WERI-Rb-1 (cell line): ENCODE measurements around the gene PIGV.

Source experiments
- DNase-seq: peaks from one replicate; pipeline ENCODE4 v3.0.0-alpha.2; 2020
- H3K27ac ChIP-seq: fragments of 250-450 bp; sonication (Bioruptor Pico); 2 replicates; pipeline ENCODE4 v1.5.1; 2020; ENCODE audit warnings: mild to moderate bottlenecking, moderate library complexity
- H3K27me3 ChIP-seq: fragments of 250-450 bp; sonication (Bioruptor Pico); 2 replicates; pipeline ENCODE4 v1.5.1; 2021; ENCODE audit warnings: mild to moderate bottlenecking, low read depth, moderate library complexity; ENCODE audit not compliant: insufficient read depth, severe bottlenecking
- H3K36me3 ChIP-seq: fragments of 250-450 bp; sonication (Bioruptor Pico); 2 replicates; pipeline ENCODE4 v1.5.1; 2020; ENCODE audit warnings: mild to moderate bottlenecking, moderate library complexity
- H3K4me3 ChIP-seq: 2 replicates; pipeline ENCODE4 v1.5.1; 2011; ENCODE audit warnings: low read depth, mild to moderate bottlenecking, control low read depth, low read length
- H3K9me3 ChIP-seq: fragments of 250-450 bp; sonication (Bioruptor Pico); 2 replicates; pipeline ENCODE4 v1.5.1; 2021; ENCODE audit warnings: mild to moderate bottlenecking, moderate library complexity; ENCODE audit not compliant: severe bottlenecking
- CTCF ChIP-seq: IDR thresholded peaks from 2 replicates; pipeline ENCODE4 v1.5.1; 2011; ENCODE audit warnings: low read depth, mild to moderate bottlenecking, control low read depth, inconsistent platforms, low read length

PIGV gene

GRCh38 chr1:26787381-26787705, 407 bp upstream of the PIGV start:
- Histone ChIP-seq H3K27ac (peak overlapping the region; percentile 98), H3K27me3 (no peaks in the 10 kb centered on the region), H3K4me3 (peak overlapping the region; percentile 93), H3K36me3 (peaks cover 12% of the 10 kb centered on the region), H3K9me3 (no peaks in the 10 kb centered on the region)
- DNase-seq: no peak
- TF ChIP-seq CTCF: no peak

GRCh38 chr1:26788515-26788785, 700 bp downstream of the PIGV start:
- no peak for TF ChIP-seq CTCF
- Histone ChIP-seq H3K36me3 (peaks cover under 1% of the 10 kb centered on the region; the same call in 1 of the 2 replicates), H3K27me3 (no peaks in the 10 kb centered on the region), H3K27ac (peak overlapping the region; percentile 98), H3K4me3 (peak overlapping the region; percentile 93), H3K9me3 (no peaks in the 10 kb centered on the region)
- no peak for DNase-seq

GRCh38 chr1:26788836-26789611, 1.3 kb downstream of the PIGV start:
- Histone ChIP-seq H3K27ac (peak overlapping the region; percentile 98), H3K4me3 (peak overlapping the region; percentile 93), H3K36me3 (no peaks in the 10 kb centered on the region), H3K9me3 (no peaks in the 10 kb centered on the region), H3K27me3 (no peaks in the 10 kb centered on the region)
- peak; percentile 79 for DNase-seq
- peak; percentile 85 for TF ChIP-seq CTCF

- DNase-seq: no peak
- H3K27ac ChIP-seq: no peak overlapping the region
- H3K27me3 ChIP-seq: no peaks in the 10 kb centered on the region
- no peak overlapping the region for H3K4me3 ChIP-seq
- H3K36me3 ChIP-seq: no peaks in the 10 kb centered on the region
- H3K9me3 ChIP-seq: no peaks in the 10 kb centered on the region
- TF ChIP-seq CTCF: no peak
These were observed 1.8 kb downstream of the PIGV start for GRCh38 chr1:26789612-26789865.

GRCh38 chr1:26789931-26790330, 2.2 kb downstream of the PIGV start:
- Histone ChIP-seq H3K27ac (no peak overlapping the region), H3K36me3 (no peaks in the 10 kb centered on the region), H3K4me3 (no peak overlapping the region), H3K9me3 (no peaks in the 10 kb centered on the region), H3K27me3 (no peaks in the 10 kb centered on the region)
- no peak for TF ChIP-seq CTCF
- no peak for DNase-seq

GRCh38 chr1:26790551-26790953, 2.8 kb downstream of the PIGV start:
- TF ChIP-seq CTCF: no peak
- H3K9me3 ChIP-seq: no peaks in the 10 kb centered on the region
- no peaks in the 10 kb centered on the region for H3K27me3 ChIP-seq
- H3K4me3 ChIP-seq: no peak overlapping the region
- H3K27ac ChIP-seq: no peak overlapping the region
- H3K36me3 ChIP-seq: no peaks in the 10 kb centered on the region
- no peak for DNase-seq
